Ramos (cell line): ENCODE data around the gene RNASE9.
"Not testable (repeated sequence)": the region's sequence is repeated elsewhere in the genome, so short reads cannot be mapped to it uniquely, and the experiment has no call there.

Experiments
- in situ Hi-C: fragments of 300-500 bp; cut with MboI; formaldehyde crosslinking; loops from one replicate; pipeline ENCODE4 v1.14.3; 2022; ENCODE audit warnings: low sequenced_read_pairs; ENCODE audit not compliant: unreplicated experiment

The RNASE9 gene

DNA sequence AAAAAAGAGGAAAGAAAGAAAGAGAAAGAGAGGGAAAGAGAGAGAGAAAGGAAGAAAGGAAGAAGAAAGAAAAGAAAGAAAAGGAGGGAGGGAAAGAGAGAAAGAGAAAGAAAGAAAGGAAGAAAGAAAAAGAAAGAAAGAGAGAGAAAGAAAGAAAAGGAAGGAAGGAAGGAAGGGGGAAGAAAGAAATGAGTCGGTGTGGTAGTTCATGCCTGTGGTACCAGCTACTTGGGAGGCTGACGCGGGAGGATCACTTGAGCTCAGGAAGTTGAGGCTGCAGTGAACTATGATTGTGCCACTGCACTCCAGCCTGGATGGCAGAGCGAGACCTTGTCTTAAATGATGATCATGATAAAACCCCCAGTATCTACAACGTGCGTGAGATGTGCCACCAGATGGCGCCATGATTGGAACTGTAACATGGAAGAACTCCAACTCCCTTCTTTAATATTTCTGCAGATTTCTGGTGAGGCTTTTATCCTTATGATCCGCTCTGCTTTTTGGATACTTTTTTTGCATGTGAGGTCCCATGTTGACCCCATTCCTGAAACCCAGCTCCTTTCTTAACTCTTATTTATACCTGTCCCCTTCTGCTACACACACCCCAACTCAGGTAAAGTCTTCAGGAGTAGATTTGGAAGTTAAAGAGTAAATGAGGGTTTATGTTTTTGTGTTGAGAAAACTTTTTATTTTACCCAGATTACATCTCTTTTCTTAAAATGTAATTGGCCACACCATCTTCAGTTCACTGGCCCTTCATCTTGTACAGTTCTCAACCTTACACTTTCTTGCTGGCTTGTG, 29.9 kb downstream of the RNASE9 start:
- in situ Hi-C loops = no loop called here

DNA sequence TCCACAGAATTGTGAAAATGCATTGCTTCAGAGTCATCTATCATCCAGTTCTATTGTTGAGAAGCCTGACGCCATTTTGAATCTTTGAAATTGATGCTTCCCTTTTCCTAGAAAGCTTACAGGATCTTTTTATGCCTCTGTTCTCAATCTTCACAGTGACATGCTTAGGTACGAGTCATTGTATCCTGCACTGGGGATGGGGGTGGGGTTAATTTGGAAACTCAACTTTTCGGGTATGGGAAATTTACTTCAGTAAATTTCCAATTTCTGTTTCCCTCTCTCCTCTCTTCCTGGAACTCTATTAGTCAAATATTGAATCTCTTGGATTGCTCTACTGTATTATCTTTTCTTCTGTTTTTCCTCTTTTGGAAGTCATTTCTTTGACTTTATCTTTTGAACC, 31.0 kb downstream of the RNASE9 start:
- in situ Hi-C loops = no loop called here

DNA sequence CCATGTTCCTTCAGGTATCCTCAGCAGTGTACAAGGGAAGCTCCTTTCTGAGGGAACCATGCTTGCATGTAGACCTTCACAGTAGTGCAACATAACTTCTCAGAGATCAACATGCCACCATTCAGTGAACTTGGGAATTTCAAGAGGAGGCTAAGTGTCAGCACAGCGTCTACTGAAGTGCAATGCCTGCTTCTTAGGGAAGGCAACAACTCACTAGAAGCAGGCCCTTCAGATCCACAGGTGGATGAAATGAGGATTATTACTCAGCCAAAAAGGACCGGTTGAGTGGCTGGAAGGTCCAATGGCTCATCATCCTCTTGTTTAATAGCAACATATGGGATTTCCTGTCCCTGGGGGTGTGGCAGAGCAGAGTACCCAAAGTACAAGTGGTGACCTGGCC, 36.8 kb downstream of the RNASE9 start:
- in situ Hi-C loops = no loop called here

DNA sequence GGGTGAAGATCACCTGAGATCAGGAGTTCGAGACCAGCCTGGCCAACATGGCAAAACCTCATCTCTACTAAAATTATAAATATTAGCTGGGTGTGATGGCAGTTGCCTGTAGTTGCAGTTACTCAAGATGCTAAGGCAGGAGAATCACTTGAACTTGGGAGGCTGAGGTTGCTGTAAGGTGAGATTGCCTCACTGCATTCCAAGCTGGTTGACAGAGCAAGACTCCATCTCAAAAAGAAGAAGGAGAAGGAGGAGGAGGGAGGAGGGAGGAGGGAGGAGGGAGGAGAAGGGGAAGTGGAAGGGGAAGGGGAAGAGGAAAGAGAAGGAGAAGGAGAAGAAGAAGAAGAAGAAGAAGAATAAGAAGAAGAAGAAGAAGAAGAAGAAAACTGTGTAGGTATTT, 38.5 kb downstream of the RNASE9 start:
- in situ Hi-C loops = no loop called here

DNA sequence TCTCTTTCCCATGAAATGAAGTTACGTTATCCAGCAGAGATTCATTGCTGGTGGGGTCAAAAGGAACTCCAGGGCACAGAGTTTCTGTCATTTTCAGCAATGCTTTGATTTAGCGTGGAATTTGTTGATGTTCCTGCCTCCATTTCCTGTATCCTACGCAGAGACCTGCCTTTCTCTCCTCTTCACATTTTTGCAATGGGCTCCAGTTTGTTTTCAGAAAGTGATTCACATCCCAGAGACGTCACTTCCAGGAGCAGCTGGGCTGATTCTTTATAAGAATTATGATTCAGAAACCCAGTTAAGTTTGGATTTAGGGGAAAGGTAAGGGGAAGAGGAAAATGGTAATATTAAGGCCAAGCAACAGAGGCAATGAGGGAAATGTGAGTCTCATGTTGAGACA, 43.9 kb downstream of the RNASE9 start:
- in situ Hi-C loops = no loop called here

DNA sequence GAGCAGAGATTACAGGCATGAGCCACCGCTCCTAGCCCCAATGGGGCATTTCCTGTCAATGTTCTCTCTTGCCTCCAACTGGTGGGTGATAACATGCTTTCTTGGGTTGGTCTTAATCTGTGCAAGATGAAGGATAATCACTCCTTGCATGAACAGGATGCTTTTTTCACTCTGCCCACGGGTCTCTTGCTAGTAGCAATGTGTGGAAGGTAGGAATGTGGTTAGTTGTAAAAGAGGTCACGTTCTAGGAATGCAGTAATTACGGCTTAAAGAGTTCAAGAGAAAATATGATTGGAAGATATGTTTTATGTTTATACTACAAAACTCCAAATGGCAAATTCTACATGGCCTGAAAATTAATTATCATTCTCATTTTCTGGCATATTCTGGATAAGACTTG, 45.0 kb downstream of the RNASE9 start:
- in situ Hi-C loops = no loop called here

DNA sequence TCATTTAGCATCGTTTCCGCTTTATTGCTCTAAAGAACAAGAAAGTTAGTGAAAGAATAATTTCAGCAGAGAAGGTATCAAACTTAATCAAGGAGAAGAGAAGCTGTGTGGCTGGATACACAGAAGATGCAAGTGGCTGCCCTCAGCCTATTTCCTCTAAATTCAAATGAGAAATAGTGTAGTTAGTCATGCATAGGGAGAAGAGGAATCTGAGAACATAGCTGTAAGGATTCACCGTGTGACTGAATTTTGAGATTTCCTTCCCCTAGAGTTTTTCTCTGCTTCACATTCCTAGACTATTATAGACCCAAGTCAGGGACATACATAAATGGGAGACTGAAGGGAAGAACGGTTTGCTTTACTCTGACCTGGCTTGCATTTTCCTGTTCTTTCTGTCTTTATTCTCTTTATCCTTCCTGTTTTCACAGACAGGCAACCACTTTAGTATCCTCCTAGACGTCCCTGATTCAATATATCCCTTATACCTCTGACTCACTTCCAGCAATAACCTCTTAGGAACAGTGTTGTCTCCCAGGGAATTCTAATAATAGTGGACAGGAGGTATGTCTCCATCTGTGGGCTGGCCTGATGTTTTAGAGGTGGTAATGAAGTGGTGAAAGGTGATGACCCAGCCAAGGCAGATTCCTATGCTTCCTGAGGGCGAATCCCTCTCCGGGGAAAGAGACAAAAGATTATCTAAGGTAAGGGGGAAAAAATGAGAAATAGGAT, 48.5 kb downstream of the RNASE9 start:
- in situ Hi-C loops = no loop called here

DNA sequence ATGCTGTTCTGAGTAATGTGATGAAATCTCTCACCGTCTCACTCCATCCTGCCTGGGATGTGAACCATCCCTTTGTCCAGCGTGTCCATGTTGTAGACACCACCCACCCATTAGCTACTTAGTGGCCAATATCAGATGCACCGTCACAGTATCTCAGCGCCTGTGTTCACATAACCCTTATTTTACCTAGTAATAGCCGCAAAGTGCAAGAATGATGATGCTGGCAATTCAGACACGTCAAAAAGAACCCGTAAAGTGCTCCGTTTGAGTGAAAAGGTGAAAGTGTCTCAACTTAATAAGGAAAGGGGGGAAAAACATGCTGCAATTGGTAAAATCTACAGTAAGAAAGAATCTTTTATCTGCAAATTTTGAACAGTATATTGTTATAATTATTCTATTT, 52.5 kb downstream of the RNASE9 start:
- in situ Hi-C loops = no loop called here

DNA sequence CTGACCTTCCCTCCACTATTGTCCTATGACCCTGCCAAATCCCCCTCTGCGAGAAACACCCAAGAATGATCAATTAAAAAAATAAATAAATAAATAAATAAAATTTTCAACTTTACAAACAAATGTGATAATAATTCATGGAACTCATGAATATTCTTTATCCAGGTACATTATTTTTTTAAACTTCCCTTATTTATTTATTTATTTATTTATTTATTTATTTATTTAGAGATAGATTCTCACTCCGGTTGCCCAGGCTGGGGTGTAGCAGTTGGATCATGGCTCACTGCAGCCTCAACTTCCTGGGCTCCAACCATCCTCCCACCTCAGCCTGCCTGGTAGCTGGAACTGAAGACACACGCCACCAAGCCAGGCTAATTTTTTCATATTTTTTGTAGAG, 53.3 kb downstream of the RNASE9 start:
- in situ Hi-C loops = not testable (repeated sequence)

DNA sequence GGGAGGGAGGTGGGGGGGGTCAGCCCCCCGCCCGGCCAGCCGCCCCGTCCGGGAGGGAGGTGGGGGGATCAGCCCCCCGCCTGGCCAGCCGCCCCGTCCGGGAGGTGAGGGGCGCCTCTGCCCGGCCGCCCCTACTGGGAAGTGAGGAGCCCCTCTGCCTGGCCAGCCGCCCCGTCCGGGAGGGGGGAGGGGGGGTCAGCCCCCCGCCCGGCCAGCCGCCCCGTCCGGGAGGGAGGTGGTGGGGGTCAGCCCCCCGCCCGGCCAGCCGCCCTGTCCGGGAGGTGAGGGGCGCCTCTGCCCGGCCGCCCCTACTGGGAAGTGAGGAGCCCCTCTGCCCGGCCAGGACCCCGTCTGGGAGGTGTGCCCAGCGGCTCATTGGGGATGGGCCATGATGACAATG, 54.1 kb downstream of the RNASE9 start:
- in situ Hi-C loops = not testable (repeated sequence)

DNA sequence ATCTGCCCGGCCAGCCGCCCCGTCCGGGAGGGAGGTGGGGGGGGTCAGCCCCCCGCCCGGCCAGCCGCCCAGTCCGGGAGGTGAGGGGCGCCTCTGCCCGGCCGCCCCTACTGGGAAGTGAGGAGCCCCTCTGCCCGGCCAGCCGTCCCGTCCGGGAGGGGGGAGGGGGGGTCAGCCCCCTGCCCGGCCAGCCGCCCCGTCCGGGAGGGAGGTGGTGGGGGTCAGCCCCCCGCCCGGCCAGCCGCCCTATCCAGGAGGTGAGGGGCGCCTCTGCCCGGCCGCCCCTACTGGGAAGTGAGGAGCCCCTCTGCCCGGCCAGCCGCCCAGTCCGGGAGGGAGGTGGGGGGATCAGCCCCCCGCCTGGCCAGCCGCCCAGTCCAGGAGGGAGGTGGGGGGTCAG, 54.6 kb downstream of the RNASE9 start:
- in situ Hi-C loops = not testable (repeated sequence)
